HCT116 (cell line): ENCODE results near the gene SMAD9. TPM values are rescaled to one million over a fixed set of nuclear protein-coding genes. Genes with fewer than 3 reads are reported as not detected.

Experiments used
- ATAC-seq: fragments of 200-7000 bp; cut with Tn5 transposase; 2 replicates; pipeline ENCODE4 v1.9.1; 2020; ENCODE audit warnings: mild to moderate bottlenecking, moderate library complexity
- BruUV-seq: library from RNA; stranded (reverse); fragments of 400-500 nt; replicated peaks from 2 replicates; lab custom pipeline; 2021; lab: Mats Ljungman, UMichigan
- CTCF ChIA-PET: fragments of 300-600 bp; sonication (Branson Sonifier 250); formaldehyde crosslinking; loops from one replicate; lab custom pipeline; 2021; ENCODE audit warnings: antibody characterized with exemption; lab: Charles Lee
- POLR2A ChIA-PET: fragments of 300-600, 350-600 bp; sonication (Branson Sonifier 250); formaldehyde crosslinking; loops from one replicate; lab custom pipeline; 2021; ENCODE audit warnings: antibody characterized with exemption; lab: Charles Lee
- RAD21 ChIA-PET, 2 experiments: fragments of 300-600 bp; sonication (Branson Sonifier 250); formaldehyde crosslinking; loops; one replicate each; lab custom pipeline; 2023; ENCODE audit warnings: low total read pairs in 2 of 2; ENCODE audit not compliant: uncharacterized antibody in 2 of 2, unreplicated experiment in 2 of 2, low non-redundant PET in 1 of 2; lab: Charles Lee
- DNase-seq: peaks from one replicate; pipeline ENCODE4 v3.0.0-alpha.2; 2010; ENCODE audit warnings: low read depth, low spot score
- H2AFZ ChIP-seq: fragments of 200-600 bp; shearing (Covaris generic), sonication (generic); 2 replicates; pipeline ENCODE4 v1.6.1; 2017; ENCODE audit warnings: low read depth, mixed run types, mixed read lengths, antibody characterized with exemption, low read length; ENCODE audit not compliant: poor library complexity, severe bottlenecking
- H3K27ac ChIP-seq: 2 replicates; pipeline ENCODE4 v1.5.1; 2012; ENCODE audit warnings: low read depth, low read length
- H3K27me3 ChIP-seq: fragments of 200-600 bp; sonication (generic); 2 replicates; pipeline ENCODE4 v1.6.1; 2016; ENCODE audit warnings: mixed run types, low read length, mixed read lengths; ENCODE audit not compliant: insufficient read depth
- H3K36me3 ChIP-seq, 2 experiments: fragments of 200-500 bp in 1 of 2; fragments of 200-600 bp in 1 of 2; sonication (Bioruptor generic) in 1 of 2; sonication (generic) in 1 of 2; 2 replicates each; pipeline versions ENCODE4 v1.5.1 to v1.6.1; 2014 to 2016; ENCODE audit warnings: low read length in 2 of 2, inconsistent platforms in 1 of 2, mixed read lengths in 1 of 2, mixed run types in 1 of 2; ENCODE audit not compliant: insufficient read depth in 2 of 2, control insufficient read depth in 1 of 2
- H3K4me1 ChIP-seq, 2 experiments: fragments of 200-600 bp in 1 of 2; sonication (generic) in 1 of 2; 2 replicates each; pipeline versions ENCODE4 v1.5.1 to v1.6.1; 2012 to 2017; ENCODE audit warnings: low read length in 2 of 2, inconsistent platforms in 1 of 2, mild to moderate bottlenecking in 1 of 2, mixed read lengths in 1 of 2, mixed run types in 1 of 2, moderate library complexity in 1 of 2; ENCODE audit not compliant: insufficient read depth in 2 of 2, control insufficient read depth in 1 of 2
- H3K4me2 ChIP-seq: fragments of 200-600 bp; sonication (generic); 2 replicates; pipeline ENCODE4 v1.6.1; 2017; ENCODE audit warnings: mixed run types, low read length, mixed read lengths
- H3K4me3 ChIP-seq, 2 experiments: fragments of 200-600 bp in 1 of 2; sonication (generic) in 1 of 2; replicated peaks in 1 of 2; 2 replicates each; pipeline ENCODE4 v1.5.1; 2011 to 2016; ENCODE audit warnings: low read length in 2 of 2, control low read depth in 1 of 2, low read depth in 1 of 2, mild to moderate bottlenecking in 1 of 2, mixed read lengths in 1 of 2, mixed run types in 1 of 2
- H3K79me2 ChIP-seq: fragments of 200-600 bp; sonication (generic); 2 replicates; pipeline ENCODE4 v1.6.1; 2017; ENCODE audit warnings: mild to moderate bottlenecking, mixed run types, low read length, moderate library complexity, mixed read lengths; ENCODE audit not compliant: insufficient read depth
- H3K9ac ChIP-seq: fragments of 200-600 bp; sonication (generic); 2 replicates; pipeline ENCODE4 v1.6.1; 2016; ENCODE audit warnings: low read length, mixed read lengths
- H3K9me2 ChIP-seq: fragments of 200-600 bp; sonication (generic), shearing (Covaris generic); 2 replicates; pipeline ENCODE4 v1.6.1; 2017; ENCODE audit warnings: mixed run types, mild to moderate bottlenecking, moderate library complexity; ENCODE audit not compliant: insufficient read depth
- H3K9me3 ChIP-seq, 2 experiments: fragments of 200-500 bp in 1 of 2; fragments of 200-600 bp in 1 of 2; sonication (Bioruptor generic) in 1 of 2; sonication (generic) in 1 of 2; 2 replicates each; pipeline ENCODE4 v1.6.1; 2014 to 2017; ENCODE audit warnings: low read length in 2 of 2, mixed read lengths in 2 of 2, inconsistent platforms in 1 of 2, low read depth in 1 of 2, mild to moderate bottlenecking in 1 of 2, mixed run types in 1 of 2, moderate library complexity in 1 of 2; ENCODE audit not compliant: control insufficient read depth in 1 of 2, insufficient read depth in 1 of 2
- H4K20me1 ChIP-seq: fragments of 200-600 bp; sonication (generic), shearing (Covaris generic); 2 replicates; pipeline ENCODE4 v1.6.1; 2017; ENCODE audit warnings: mixed run types, mild to moderate bottlenecking, moderate library complexity; ENCODE audit not compliant: insufficient read depth
- CBX3 ChIP-seq: IDR thresholded peaks from 2 replicates; pipeline ENCODE4 v1.6.1; 2012; ENCODE audit warnings: low read depth
- CEBPB ChIP-seq: IDR thresholded peaks from 2 replicates; pipeline ENCODE4 v1.6.1; 2012; ENCODE audit warnings: low read depth
- EGR1 ChIP-seq: IDR thresholded peaks from 2 replicates; pipeline ENCODE4 v1.6.1; 2012; ENCODE audit warnings: low read depth
- FOSL1 ChIP-seq: IDR thresholded peaks from 2 replicates; pipeline ENCODE4 v1.6.1; 2012; ENCODE audit warnings: low read depth
- MAX ChIP-seq: IDR thresholded peaks from 2 replicates; pipeline ENCODE4 v1.6.1; 2012
- POLR2A ChIP-seq: IDR thresholded peaks from 2 replicates; pipeline ENCODE4 v1.7.0; 2011; ENCODE audit warnings: borderline replicate concordance; ENCODE audit not compliant: insufficient read depth, insufficient read length; ENCODE audit errors: extremely low read depth
- POLR2AphosphoS5 ChIP-seq: IDR thresholded peaks from 2 replicates; pipeline ENCODE4 v1.6.1; 2011; ENCODE audit warnings: mild to moderate bottlenecking, low read depth, low read length, moderate library complexity
- SP1 ChIP-seq: IDR thresholded peaks from 2 replicates; pipeline ENCODE4 v1.6.1; 2012; ENCODE audit warnings: low read depth
- SRF ChIP-seq: IDR thresholded peaks from 2 replicates; pipeline ENCODE4 v1.6.1; 2012; ENCODE audit warnings: low read depth
- TCF7L2 ChIP-seq: IDR thresholded peaks from 2 replicates; pipeline ENCODE4 v1.7.0; 2011; ENCODE audit warnings: borderline replicate concordance, inconsistent platforms; ENCODE audit not compliant: insufficient read depth, insufficient read length; ENCODE audit errors: extremely low read depth
- ZFX ChIP-seq: fragments of 450-650 bp; IDR thresholded peaks from 2 replicates; pipeline ENCODE4 v1.6.1; 2017
- ZNF274 ChIP-seq: fragments of 200-500 bp; sonication (Bioruptor generic); IDR thresholded peaks from 2 replicates; pipeline ENCODE4 v1.6.1; 2014; ENCODE audit warnings: mild to moderate bottlenecking, low read depth, low read length, inconsistent platforms
- intact Hi-C: fragments of 100-400 bp; cut with micrococcal nuclease; formaldehyde crosslinking; loops from 2 replicates; pipeline ENCODE4 v1.10.0; 2022
- total RNA-seq: library from RNA; stranded (reverse); gene quantifications from one replicate; pipeline ENCODE4 v1.2.1, GENCODE V29; 2021; ENCODE audit not compliant: unreplicated experiment
- TF ChIP-seq, protein P1 (sequence below): IDR thresholded peaks from 2 replicates; pipeline ENCODE4 v1.6.1; 2011; ENCODE audit warnings: mild to moderate bottlenecking, low read length, moderate library complexity; ENCODE audit not compliant: insufficient replicate concordance; ENCODE audit errors: extremely low read depth
- TF ChIP-seq, protein P2 (sequence below): IDR thresholded peaks from 2 replicates; pipeline ENCODE4 v1.6.1; 2012; ENCODE audit warnings: low read depth

The SMAD9 gene
- total RNA-seq, 1 experiment from 2014 or later, result 4.3 TPM

GRCh38 chr13:36841391-36841790, 78.6 kb downstream of the SMAD9 start:
- ChIA-PET POLR2A (no interaction called here), RAD21 (no interaction called here), CTCF (interaction anchor here (0.7 to 1.5 kb wide), 4 partner anchors 17 to 558 kb away, joined by 3 to 5 read pairs (median 4); no protein-coding TSS in a partner anchor)
- Histone ChIP-seq H3K9ac (no peak overlapping the region), H3K9me2 (no peaks in the 10 kb centered on the region), H3K4me2 (no peak overlapping the region), H2AFZ (no peak overlapping the region), H3K4me1 (no peaks in the 10 kb centered on the region), H3K4me3 (no peak overlapping the region), H4K20me1 (no peaks in the 10 kb centered on the region), H3K27me3 (no peaks in the 10 kb centered on the region), H3K27ac (no peak overlapping the region), H3K36me3 (no peaks in the 10 kb centered on the region), H3K9me3 (no peaks in the 10 kb centered on the region), H3K79me2 (no peaks in the 10 kb centered on the region)
- BruUV-seq, result no TSS peak
- TF ChIP-seq FOSL1 (no peak), TCF7L2 (no peak), CBX3 (no peak), ZNF274 (no peak), POLR2AphosphoS5 (no peak)
- intact Hi-C loops, result no loop called here
- ATAC-seq, result no peak
- DNase-seq, result no peak

GRCh38 chr13:36840718-36841250, 79.3 kb downstream of the SMAD9 start:
- Histone ChIP-seq H3K27me3 (no peaks in the 10 kb centered on the region), H3K79me2 (no peaks in the 10 kb centered on the region), H4K20me1 (no peaks in the 10 kb centered on the region), H3K9me3 (no peaks in the 10 kb centered on the region), H3K36me3 (no peaks in the 10 kb centered on the region), H2AFZ (no peak overlapping the region), H3K4me3 (no peak overlapping the region), H3K9me2 (no peaks in the 10 kb centered on the region), H3K4me2 (no peak overlapping the region), H3K27ac (no peak overlapping the region), H3K9ac (no peak overlapping the region), H3K4me1 (no peaks in the 10 kb centered on the region)
- no TSS peak for BruUV-seq
- ChIA-PET POLR2A (no interaction called here), CTCF (interaction anchor here (1.0 to 1.5 kb wide), 3 partner anchors 17 to 419 kb away, joined by 3 to 5 read pairs (median 4); no protein-coding TSS in a partner anchor), RAD21 (no interaction called here)
- DNase-seq (no peak), ATAC-seq (no peak)
- TF ChIP-seq EGR1 (no peak), POLR2AphosphoS5 (no peak), SRF (no peak), SP1 (no peak), TCF7L2 (no peak), CEBPB (no peak), MAX (no peak), POLR2A (no peak), ZFX (no peak)
- TF ChIP-seq, protein P1, sequence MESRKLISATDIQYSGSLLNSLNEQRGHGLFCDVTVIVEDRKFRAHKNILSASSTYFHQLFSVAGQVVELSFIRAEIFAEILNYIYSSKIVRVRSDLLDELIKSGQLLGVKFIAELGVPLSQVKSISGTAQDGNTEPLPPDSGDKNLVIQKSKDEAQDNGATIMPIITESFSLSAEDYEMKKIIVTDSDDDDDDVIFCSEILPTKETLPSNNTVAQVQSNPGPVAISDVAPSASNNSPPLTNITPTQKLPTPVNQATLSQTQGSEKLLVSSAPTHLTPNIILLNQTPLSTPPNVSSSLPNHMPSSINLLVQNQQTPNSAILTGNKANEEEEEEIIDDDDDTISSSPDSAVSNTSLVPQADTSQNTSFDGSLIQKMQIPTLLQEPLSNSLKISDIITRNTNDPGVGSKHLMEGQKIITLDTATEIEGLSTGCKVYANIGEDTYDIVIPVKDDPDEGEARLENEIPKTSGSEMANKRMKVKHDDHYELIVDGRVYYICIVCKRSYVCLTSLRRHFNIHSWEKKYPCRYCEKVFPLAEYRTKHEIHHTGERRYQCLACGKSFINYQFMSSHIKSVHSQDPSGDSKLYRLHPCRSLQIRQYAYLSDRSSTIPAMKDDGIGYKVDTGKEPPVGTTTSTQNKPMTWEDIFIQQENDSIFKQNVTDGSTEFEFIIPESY, result no peak
- TF ChIP-seq, protein P2, sequence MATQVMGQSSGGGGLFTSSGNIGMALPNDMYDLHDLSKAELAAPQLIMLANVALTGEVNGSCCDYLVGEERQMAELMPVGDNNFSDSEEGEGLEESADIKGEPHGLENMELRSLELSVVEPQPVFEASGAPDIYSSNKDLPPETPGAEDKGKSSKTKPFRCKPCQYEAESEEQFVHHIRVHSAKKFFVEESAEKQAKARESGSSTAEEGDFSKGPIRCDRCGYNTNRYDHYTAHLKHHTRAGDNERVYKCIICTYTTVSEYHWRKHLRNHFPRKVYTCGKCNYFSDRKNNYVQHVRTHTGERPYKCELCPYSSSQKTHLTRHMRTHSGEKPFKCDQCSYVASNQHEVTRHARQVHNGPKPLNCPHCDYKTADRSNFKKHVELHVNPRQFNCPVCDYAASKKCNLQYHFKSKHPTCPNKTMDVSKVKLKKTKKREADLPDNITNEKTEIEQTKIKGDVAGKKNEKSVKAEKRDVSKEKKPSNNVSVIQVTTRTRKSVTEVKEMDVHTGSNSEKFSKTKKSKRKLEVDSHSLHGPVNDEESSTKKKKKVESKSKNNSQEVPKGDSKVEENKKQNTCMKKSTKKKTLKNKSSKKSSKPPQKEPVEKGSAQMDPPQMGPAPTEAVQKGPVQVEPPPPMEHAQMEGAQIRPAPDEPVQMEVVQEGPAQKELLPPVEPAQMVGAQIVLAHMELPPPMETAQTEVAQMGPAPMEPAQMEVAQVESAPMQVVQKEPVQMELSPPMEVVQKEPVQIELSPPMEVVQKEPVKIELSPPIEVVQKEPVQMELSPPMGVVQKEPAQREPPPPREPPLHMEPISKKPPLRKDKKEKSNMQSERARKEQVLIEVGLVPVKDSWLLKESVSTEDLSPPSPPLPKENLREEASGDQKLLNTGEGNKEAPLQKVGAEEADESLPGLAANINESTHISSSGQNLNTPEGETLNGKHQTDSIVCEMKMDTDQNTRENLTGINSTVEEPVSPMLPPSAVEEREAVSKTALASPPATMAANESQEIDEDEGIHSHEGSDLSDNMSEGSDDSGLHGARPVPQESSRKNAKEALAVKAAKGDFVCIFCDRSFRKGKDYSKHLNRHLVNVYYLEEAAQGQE, result no peak
- intact Hi-C loops, result no loop called here
